Mesodermal cell (in vitro differentiated cells): Measurements from ENCODE around the gene RGS6.

Source experiments
- H3K27ac ChIP-seq: 2 replicates; pipeline ENCODE4 v1.7.0; 2013; ENCODE audit warnings: mild to moderate bottlenecking, low read depth, low read length, moderate library complexity; ENCODE audit not compliant: severe bottlenecking
- H3K36me3 ChIP-seq: 2 replicates; pipeline ENCODE4 v1.7.1; 2013; ENCODE audit warnings: mild to moderate bottlenecking, low read length, moderate library complexity; ENCODE audit not compliant: control insufficient read depth, insufficient read depth
- H3K4me1 ChIP-seq: one replicate; pipeline ENCODE4 v1.7.1; 2013; ENCODE audit warnings: mild to moderate bottlenecking, low read length; ENCODE audit not compliant: insufficient read depth, control insufficient read depth, poor library complexity, severe bottlenecking
- H3K4me3 ChIP-seq: 2 replicates; pipeline ENCODE4 v1.7.0; 2013; ENCODE audit warnings: low read length, control low read depth, mild to moderate bottlenecking; ENCODE audit not compliant: insufficient read depth, poor library complexity, severe bottlenecking; ENCODE audit errors: extremely low read depth
- H3K9me3 ChIP-seq: 2 replicates; pipeline ENCODE4 v1.7.1; 2013; ENCODE audit warnings: mild to moderate bottlenecking, low read length, moderate library complexity; ENCODE audit not compliant: control insufficient read depth
- WGBS, 2 experiments: methylation state at CpG; one replicate each; pipeline ENCODE4 v1.1.5; 2013; ENCODE audit warnings: missing lambda C conversion rate in 2 of 2; ENCODE audit not compliant: insufficient coverage in 2 of 2; 5-methylcytosine and 5-hydroxymethylcytosine counted together

The RGS6 gene

GRCh38 chr14:72522847-72523246, 590.6 kb downstream of the RGS6 start:
- no peaks in the 10 kb centered on the region for H3K9me3 ChIP-seq
- no peak overlapping the region for H3K27ac ChIP-seq
- WGBS, 2 experiments: 94 to 95% methylated on average over 2 to 3 of the region's 4 CpGs
- no peaks in the 10 kb centered on the region for H3K36me3 ChIP-seq
- no peaks in the 10 kb centered on the region for H3K4me1 ChIP-seq
- no peak overlapping the region for H3K4me3 ChIP-seq

GRCh38 chr14:72523424-72524294, 591.4 kb downstream of the RGS6 start:
- no peak overlapping the region for H3K27ac ChIP-seq
- H3K9me3 ChIP-seq: no peaks in the 10 kb centered on the region
- 97 to 100% methylated on average over 2 to 4 of the region's 5 CpGs for WGBS, 2 experiments
- H3K4me3 ChIP-seq: no peak overlapping the region
- no peaks in the 10 kb centered on the region for H3K36me3 ChIP-seq
- H3K4me1 ChIP-seq: peaks cover 3% of the 10 kb centered on the region

GRCh38 chr14:72524295-72524629, 592.0 kb downstream of the RGS6 start:
- Histone ChIP-seq H3K4me3 (no peak overlapping the region), H3K4me1 (peaks cover 5% of the 10 kb centered on the region), H3K9me3 (no peaks in the 10 kb centered on the region), H3K36me3 (no peaks in the 10 kb centered on the region), H3K27ac (no peak overlapping the region)

- Histone ChIP-seq H3K9me3 (no peaks in the 10 kb centered on the region), H3K4me1 (peaks cover 5% of the 10 kb centered on the region), H3K36me3 (no peaks in the 10 kb centered on the region), H3K4me3 (no peak overlapping the region), H3K27ac (no peak overlapping the region)
- 87 to 90% methylated on average over 8 to 10 of the region's 11 CpGs for WGBS, 2 experiments
Observed at GRCh38 chr14:72525087-72525915, 593.1 kb downstream of the RGS6 start.

GRCh38 chr14:72527591-72527990, 595.4 kb downstream of the RGS6 start:
- no peaks in the 10 kb centered on the region for H3K9me3 ChIP-seq
- 100% methylated on average over 1 of the region's 1 CpG for WGBS, 2 experiments
- no peak overlapping the region for H3K4me3 ChIP-seq
- H3K36me3 ChIP-seq: no peaks in the 10 kb centered on the region
- H3K27ac ChIP-seq: no peak overlapping the region
- H3K4me1 ChIP-seq: peaks cover 5% of the 10 kb centered on the region

- WGBS, 2 experiments: 58 to 94% methylated on average over 1 to 2 of the region's 6 CpGs
- Histone ChIP-seq H3K4me1 (peaks cover 5% of the 10 kb centered on the region), H3K27ac (no peak overlapping the region), H3K36me3 (no peaks in the 10 kb centered on the region), H3K9me3 (peaks cover 5% of the 10 kb centered on the region), H3K4me3 (no peak overlapping the region)
Observed at GRCh38 chr14:72528059-72528862, 596.0 kb downstream of the RGS6 start.

- Histone ChIP-seq H3K36me3 (no peaks in the 10 kb centered on the region), H3K27ac (no peak overlapping the region), H3K4me1 (peaks cover 5% of the 10 kb centered on the region), H3K9me3 (peaks cover 8% of the 10 kb centered on the region), H3K4me3 (no peak overlapping the region)
- WGBS, 2 experiments: 72 to 93% methylated on average over 2 of the region's 2 CpGs
Observed at GRCh38 chr14:72528863-72529175, 596.6 kb downstream of the RGS6 start.

- H3K9me3 ChIP-seq: peaks cover 8% of the 10 kb centered on the region
- no peak overlapping the region for H3K27ac ChIP-seq
- no peaks in the 10 kb centered on the region for H3K36me3 ChIP-seq
- WGBS, 2 experiments: 100% methylated on average over 1 of the region's 3 CpGs; no CpG with 5 or more reads in 1 of the 2 experiments
- no peak overlapping the region for H3K4me3 ChIP-seq
- H3K4me1 ChIP-seq: peaks cover 5% of the 10 kb centered on the region
Observed at GRCh38 chr14:72532686-72533454, 600.6 kb downstream of the RGS6 start.

- Histone ChIP-seq H3K27ac (no peak overlapping the region), H3K36me3 (no peaks in the 10 kb centered on the region), H3K4me1 (no peaks in the 10 kb centered on the region), H3K4me3 (no peak overlapping the region), H3K9me3 (peaks cover 8% of the 10 kb centered on the region)
- 86% methylated on average over 1 of the region's 1 CpG; no CpG with 5 or more reads in 1 of the 2 experiments for WGBS, 2 experiments
Observed at GRCh38 chr14:72535485-72535884, 603.3 kb downstream of the RGS6 start.

- Histone ChIP-seq H3K36me3 (no peaks in the 10 kb centered on the region), H3K27ac (no peak overlapping the region), H3K9me3 (peaks cover 2% of the 10 kb centered on the region), H3K4me1 (no peaks in the 10 kb centered on the region), H3K4me3 (no peak overlapping the region)
- WGBS, 2 experiments: 93 to 95% methylated on average over 3 of the region's 3 CpGs
Observed at GRCh38 chr14:72538387-72538786, 606.2 kb downstream of the RGS6 start.
